ENCODE measurements around the gene GSTA1.
"Not testable (repeated sequence)": the region's sequence is repeated elsewhere in the genome, so short reads cannot be mapped to it uniquely, and the experiment has no call there.

GSTA1 gene

DNA sequence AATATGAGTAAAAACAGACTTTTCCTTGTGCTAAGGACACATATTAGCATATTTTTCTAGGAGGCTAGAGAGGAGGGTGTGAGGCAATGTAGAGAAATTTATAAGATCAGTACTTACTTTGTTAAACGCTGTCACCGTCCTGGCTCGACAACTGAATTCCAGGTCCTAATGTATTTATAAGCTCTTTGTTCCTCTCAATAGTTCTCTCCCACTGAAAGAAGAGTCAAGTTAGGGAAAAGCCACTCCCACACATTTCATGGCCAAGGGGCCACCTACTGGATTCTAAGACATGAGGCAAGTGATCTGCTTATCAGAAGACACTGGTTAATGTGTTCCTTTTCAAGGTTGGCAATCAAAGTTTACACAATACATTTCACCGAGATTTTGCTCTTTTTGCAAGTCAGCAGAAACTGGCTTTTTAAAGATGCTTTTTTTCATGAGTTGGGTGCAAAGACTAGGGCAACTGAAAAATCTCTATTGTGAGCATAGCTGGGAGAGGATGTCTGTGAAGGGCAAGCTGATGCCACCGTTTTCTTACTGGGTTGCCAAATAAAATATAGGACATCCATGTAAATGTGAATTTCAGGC lies at the start of gene GSTA1:
TSS of gene GSTA1 (minus strand) at position 149 of the 588 bp plus-strand sequence. CDS start 4,549 bp downstream, outside the sequence.
- DNase-seq (ENCODE audit: low read depth), result not testable (repeated sequence)

DNA sequence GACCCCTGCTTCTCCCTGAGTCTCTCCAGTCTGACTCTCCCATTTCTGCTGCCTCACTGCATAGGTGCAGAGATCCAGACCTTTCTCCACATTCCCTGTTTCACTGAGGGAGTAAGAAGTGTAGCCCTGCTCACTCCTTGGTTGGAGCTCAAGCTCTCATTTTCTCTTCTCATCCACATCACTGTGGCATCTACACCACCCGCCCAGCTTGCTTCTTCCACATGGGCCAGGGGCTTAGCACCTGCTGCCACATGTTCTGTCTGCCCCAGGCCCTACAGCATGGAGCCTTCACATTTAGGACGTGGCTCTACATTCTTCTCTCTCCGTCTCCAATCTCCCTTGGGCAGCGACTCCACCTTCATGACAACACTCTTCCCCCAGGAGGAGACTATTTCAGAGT lies 45.5 kb upstream of the GSTA1 start:
- no peak for DNase-seq (ENCODE audit: low read depth)

DNA sequence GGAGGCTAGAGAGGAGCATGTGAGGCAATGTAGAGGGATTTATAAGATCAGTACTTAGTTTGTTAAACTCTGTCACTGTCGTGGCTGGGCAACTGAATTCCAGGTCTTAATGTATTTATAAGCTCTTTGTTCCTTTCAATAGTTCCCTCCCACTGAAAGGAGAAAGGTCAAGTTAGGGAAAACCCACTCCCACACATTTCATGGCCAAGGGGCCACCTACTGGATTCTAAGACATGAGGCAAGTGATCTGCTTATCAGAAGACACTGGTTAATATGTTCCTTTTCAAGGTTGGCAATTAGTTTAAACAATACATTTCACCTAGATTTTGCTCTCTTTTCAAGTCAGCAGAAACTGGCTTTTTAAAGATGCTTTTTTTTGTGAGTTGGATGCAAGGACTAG lies 42.4 kb upstream of the GSTA1 start:
- no peak for DNase-seq (ENCODE audit: low read depth)

DNA sequence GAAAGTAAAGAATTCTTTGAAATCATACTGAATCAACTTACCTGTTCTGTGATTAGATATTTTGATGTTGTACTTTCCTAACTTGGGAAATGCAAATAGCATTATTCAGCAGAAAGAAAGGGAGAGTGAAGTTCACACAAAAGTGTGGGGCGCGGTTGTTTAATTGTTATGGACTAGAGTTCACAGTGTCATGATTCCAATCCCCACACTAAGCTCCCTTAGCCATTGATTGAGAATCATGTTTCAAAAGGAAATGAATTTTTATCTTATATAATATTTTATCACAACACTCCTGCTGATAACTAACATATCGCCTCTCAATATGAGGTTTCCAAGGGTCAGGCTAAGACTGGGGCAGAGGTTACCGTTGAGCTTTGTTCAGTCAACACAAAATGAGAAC lies 40.0 kb upstream of the GSTA1 start:
- no peak for DNase-seq (ENCODE audit: low read depth)

DNA sequence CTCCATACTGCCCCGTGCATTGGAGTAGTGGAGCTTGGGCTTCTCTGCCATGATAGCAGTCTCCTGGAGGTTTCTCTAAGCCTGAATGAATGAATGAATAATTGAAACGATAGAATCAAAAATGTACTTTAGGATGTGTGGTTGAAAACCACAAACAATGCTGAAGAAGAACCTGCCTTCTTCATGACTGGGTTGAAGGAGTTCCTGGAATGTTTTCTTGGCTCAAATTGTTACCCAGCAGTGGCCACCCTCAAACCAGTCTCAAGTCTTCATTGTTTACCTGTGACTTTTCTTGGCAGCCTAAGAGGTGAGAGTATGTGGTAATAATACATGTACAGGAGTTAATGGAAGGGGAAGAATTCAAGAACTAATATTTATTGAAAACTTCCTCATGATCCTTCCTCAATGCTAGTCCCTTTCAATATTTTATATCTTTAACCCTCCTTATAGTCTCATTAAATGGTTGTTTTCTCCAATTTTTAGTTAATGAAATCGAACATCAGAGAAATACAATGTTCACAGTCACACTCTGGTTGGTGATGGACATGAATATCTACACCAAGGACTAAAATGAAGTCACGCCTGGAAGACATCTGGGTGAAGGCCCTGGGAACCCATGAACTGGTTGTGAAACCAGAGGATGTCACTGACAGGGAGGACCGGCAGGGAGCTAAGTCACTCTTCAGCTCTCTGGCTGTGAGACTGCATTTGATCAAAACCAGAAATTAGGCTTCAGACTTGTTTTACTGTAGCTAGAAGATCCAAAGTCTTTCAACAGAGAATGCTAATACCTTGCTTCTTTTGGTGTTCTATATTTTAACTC lies 37.4 kb upstream of the GSTA1 start, which contains the start of gene GSTA5:
TSS of gene GSTA5 (minus strand) at position 51 of the 823 bp plus-strand sequence.
- no peak for DNase-seq (ENCODE audit: low read depth)

DNA sequence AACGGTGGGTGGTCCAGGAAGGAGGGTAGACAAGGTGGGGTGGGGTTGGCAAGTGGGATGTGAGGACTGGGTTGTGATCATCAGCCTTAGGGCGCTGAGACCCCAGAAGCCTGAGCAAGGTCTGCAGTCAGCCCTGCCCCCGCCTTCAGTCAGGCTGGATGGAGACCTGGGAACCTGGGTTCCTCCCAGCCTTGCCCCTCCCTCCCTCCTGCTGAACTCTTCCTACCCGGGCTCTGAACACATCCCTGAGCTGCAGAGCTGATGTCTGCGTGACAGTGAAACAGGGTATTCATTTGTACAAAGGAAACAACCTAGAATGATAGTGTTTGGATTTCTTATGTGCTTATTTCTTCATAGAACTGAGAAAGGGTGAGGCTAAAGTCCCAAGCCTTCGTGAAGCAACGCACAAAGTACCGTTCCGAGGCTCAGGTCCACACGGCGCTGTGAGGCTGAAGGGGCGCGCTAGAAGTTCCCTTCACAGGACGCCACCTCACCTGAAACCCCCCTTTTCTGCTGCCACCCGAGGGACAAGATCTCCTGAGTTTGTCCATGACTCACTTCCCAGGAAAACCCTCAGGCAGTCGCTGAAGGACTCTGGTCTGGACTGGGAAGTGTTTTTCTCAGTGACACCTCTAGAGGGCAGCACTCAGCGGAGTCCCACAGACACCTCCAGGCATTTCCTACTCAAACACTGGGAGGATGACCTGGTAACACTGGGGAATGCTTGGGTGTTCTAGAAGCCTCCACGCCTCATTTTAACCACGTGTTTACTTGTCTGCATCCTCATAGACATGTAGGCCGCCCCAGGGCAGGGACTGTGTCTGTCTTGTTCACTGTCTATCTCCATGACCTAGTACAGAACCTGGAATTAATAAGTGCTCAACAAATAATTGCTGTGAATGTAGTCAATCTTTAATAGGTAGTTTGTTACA lies 35.8 kb upstream of the GSTA1 start:
- DNase-seq (ENCODE audit: low read depth), result peak; percentile 11

DNA sequence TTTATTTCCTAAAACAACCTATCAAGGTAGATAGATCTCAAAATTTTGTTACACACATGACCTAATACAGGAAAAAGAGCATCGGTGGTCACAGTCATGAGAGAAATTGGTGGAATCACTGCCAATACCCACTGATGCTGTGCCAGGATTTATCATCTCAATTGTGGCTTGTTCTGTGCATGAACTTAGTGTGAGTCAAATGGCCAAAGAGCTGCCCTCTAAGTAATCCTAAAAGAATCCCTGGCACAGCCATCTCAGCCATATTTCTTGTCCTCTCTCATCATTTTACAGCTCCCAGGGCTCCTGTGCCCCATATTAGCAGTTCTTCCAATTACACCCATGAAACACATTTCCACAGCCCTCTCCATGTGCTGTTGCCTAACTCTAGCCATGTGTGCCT lies 30.9 kb upstream of the GSTA1 start:
- no peak for DNase-seq (ENCODE audit: low read depth)

DNA sequence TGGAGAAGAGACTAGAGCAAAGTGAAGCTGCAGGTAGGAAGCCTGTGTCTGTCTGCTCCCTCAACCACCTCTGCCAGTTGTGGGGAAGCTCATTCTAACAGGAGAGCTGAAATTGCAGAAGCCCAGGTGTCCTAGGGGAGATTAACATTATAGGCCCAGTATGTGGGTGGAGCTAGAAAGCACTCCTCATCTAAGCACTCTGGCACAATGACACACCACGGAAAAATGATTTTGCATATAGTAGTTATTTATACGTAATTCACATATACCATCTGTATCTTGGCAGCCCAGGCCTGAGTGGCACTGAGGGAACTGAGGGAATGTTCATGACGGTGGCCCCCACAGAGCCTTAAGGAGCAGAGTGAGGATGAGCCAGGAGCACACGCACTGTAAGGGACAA lies 27.3 kb upstream of the GSTA1 start:
- not testable (repeated sequence) for DNase-seq (ENCODE audit: low read depth)

DNA sequence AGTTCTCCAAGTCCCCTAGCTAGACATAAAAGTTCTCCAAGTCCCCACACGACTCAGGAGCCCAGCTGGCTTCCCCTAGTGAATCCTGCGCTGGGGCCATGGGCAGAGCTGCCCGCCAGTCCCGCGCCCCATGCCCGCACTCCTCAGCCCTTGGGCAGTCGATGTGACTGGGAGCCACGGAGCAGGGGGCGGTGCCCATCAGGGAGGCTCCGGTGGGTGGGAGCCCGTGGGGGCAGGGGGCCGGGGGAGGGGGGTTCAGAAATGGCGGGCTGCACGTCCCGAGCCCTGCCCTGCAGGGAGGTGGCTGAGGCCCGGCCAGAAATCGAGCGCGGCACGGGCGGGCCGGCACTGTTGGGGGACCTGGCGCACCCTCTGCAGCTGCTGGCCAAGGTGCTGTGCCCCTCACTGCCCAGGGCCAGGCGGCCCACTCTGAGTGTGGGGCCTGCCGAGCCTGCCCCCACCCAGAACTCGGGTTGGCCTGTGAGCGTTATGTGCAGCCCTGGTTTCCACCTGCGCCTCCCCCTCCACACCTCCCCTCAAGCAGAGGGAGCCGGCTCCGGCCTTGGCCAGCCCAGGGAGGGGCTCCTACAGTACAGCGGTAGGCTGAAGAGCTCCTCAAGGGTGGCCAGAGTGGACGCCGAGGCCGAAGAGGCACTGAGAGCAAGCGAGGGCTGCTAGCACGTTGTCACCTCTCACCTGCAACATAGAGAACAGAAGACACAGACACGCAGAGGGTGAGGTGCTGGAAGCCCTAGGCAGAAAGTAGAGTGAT lies 25.6 kb upstream of the GSTA1 start:
- no peak for DNase-seq (ENCODE audit: low read depth)

DNA sequence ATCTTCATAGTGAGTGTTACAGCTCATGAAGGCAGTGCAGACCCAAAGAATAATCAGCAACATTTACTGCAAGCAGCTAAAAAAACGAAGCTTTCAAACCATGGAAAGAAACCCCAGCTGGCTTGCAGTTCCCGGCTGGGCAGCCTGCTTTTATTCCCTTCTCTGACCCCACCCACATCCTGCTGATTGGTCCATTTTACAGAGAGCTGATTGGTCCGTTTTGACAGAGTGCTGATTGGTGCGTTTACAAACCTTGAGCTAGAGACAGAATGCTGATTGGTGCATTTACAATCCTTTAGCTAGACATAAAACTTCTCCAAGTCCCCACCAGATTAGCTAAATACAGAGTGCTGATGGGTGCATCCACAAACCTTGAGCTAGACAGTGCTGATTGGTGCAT lies 25.0 kb upstream of the GSTA1 start:
- DNase-seq (ENCODE audit: low read depth), result not testable (repeated sequence)

DNA sequence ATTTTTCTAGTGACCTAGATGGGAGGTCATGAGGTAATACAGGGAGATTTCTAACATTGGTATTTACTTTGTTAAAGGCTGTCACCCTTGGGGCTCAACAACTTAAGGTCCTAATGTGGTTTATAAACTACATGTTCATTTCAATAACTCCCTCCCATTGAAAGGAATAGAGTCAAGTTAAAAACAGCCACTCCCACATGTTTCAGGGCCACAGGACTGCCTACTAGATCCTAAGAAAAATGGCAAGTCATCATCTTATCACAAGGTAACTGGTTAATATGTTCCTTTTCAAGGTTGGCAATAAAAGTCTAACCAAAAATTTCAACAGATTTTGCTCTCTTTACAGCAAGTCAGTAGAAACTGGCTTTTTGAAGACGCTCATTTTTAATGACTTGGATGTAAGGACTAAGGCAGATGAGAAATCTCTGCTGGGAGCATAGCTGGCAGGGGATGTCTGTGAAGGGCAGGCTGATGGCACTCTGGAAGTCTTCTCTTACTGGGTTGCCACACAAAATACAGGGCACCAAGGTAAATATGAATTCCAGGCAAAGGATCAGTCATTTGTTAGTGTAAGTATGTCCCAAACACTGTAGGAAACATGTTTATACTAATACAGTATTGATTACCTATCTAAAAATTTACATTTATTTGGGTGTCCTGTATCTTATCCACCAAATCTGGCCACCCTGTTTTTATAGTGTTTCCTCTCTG lies 23.6 kb upstream of the GSTA1 start:
- not testable (repeated sequence) for DNase-seq (ENCODE audit: low read depth)

DNA sequence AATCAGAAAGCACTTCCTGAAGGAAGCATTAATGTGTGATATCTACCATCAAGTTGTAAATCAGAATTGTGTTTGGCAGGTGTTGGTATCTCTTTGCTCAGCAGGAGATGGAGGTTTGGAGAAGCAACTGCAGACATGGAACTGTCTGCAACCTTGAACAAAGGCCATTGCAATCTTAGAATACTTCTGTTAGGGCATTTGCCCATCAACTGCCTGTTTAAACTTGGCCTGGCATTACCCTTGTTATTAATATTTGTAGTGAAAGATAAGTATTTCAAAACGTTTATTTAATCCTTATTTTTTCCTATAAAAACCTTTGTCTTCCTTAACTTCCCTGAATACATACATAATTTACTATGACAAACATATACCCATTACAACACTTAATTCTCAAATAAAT lies 22.9 kb upstream of the GSTA1 start:
- no peak for DNase-seq (ENCODE audit: low read depth)

DNA sequence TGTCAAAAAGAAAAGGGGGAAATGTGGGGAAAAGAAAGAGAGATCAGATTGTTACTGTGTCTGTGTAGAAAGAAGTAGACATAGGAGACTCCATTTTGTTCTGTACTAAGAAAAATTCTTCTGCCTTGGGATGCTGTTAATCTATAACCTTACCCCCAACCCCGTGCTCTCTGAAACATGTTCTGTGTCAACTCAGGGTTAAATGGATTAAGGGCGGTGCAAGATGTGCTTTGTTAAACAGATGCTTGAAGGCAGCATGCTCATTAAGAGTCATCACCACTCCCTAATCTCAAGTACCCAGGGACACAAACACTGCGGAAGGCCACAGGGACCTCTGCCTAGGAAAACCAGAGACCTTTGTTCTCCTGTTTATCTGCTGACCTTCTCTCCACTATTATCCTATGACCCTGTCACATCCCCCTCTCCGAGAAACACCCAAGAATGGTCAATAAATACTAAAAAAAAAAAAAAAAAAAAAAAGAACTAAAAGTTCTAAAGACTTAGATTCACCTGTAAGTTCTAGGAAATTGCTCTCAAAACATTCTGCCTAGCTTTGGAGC lies 22.4 kb upstream of the GSTA1 start:
- DNase-seq (ENCODE audit: low read depth), result not testable (repeated sequence)

DNA sequence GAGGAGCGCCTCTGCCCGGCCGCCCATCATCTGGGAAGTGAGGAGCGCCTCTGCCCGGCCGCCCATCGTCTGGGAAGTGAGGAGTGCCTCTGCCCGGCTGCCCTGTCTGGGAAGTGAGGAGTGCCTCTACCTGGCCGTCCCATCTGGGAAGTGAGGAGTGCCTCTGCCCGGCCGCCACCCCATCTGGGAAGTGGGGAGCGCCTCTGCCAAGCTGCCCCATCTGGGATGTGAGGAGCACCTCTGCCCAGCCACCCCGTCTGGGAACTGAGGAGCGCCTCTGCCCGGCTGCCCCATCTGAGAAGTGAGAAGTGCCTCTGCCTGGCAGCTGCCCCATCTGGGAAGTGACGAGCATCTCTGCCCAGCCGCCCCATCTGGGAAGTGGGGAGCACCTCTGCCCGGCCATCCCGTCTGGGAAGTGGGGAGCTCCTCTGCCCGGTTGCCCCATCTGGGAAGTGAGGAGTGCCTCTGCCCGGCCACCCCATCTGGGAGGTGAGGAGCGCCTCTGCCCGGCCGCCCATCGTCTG lies 21.7 kb upstream of the GSTA1 start:
- not testable (repeated sequence) for DNase-seq (ENCODE audit: low read depth)

DNA sequence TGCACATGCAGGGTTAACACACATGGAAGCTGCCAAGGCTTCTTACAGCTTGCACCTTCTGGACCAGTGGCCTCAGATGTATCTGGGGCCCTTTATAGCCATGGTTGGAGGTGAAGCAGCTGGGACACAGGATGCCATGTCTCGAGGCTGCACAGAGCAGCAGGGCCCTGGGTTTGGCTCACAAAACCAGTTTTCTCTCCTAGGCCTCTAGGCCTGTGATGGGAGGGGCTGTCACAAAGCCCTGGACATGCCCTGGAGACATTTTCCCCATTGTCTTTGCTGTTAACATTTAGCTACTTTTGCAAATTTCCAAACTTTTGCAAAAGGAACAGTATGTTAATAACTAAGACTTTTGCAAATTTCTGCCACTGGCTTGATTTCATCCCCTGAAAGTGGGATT lies 18.2 kb upstream of the GSTA1 start:
- no peak for DNase-seq (ENCODE audit: low read depth)

DNA sequence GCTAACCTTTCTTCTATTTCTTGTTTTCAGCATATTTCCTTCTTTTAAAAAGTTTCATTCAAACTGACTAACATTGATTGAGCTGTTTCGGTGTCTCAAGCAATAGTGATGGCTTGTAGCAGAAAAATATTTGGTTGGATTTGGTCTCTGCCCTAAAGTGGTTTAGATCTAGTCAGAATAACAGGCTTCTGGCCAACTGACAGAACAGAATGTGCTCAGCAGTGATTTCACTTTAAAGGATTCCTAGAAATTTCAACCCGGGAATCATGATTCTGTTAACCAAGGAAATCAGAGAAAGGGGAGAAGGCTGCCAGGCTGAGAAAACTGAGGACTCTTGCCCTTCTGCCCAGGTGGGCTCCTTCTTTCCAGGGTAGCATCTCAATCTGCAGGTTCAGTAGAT lies 16.6 kb upstream of the GSTA1 start:
- no peak for DNase-seq (ENCODE audit: low read depth)

DNA sequence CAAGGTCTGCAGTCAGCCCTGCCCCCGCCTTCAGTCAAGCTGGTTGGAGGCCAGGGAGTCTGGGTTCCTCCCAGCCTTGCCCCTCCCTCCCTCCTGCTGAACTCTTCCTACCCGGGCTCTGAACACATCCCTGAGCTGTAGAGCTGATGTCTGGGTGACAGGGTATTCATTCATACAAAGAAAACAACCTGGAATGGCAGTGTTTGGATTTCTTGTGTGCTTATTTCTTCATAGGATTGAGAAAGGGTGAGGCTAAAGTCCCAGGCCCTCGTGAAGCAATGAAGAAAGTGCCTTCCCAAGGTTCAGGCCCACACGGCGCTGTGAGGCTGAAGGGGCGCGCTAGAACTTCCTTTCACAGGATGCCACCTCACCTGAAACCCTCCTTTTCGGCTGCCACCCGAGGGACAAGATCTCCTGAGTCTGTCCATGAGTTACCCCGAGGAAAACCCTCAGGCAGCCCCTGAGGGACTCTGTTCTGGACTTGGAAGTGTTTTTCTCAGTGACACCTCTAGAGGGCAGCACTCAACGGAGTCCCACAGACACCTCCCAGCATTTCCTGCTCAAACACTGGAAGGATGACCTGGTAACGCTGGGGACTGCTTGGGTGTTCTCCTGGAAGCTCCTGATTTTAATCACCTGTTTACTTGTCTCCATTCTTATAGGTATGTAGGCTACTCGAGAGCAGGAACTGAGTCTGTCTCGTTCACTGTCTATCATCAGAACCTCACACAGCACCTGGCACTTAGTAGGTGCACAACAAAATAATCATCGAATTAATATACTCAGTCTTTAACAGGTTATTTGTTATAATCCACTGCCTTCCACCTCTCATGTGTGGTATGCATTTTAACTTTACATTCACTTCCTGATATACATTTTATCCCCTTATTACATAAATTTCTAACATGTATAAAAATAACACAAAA lies 11.8 kb upstream of the GSTA1 start:
- DNase-seq (ENCODE audit: low read depth), result peak; percentile 12

DNA sequence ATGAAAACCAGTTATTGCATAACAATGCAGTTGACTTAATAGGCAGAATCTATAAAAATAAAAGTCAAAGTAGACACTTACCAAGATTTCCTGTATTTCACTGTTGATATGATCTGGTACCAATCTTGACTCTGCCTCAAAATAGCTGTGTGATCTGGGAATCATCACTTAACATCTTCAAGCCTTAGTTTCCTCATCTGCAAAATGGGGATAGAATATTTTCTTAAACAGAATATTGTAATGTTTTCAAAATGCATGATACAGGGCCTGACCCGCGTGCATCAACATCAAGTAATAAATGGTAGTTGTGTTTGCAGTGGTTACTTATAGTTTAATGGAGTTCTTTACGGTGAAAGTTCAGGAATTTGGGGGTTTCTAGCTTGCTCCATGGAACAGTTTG lies 10.9 kb upstream of the GSTA1 start:
- not testable (repeated sequence) for DNase-seq (ENCODE audit: low read depth)

DNA sequence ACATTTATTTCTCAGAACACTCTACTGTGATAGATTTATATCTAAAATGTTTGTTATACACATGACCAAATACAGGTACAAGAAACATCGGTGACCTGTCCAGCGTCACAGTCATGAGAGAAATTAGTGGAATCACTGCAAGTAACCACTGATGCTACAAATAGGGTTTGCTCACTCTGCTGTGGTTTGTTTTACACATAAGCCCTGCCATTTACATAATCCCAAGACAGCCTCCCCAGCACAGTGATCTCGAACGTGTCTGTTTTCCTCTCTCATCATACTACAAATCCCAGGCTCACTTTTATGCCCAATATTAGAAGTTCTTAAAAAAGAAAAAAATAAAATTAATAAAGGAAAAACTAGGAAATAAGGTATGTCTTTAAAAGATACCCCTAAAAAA lies 6.2 kb upstream of the GSTA1 start:
- not testable (repeated sequence) for DNase-seq (ENCODE audit: low read depth)

Measured in stimulated activated CD8-positive, alpha-beta memory T cell treated with anti-CD3 and anti-CD28 coated beads, Interleukin-4, amount 100 ng/mL, for 24 hours (primary cell).